ENCODE results near the gene IGF2BP3. TPM values are rescaled to one million over a fixed set of nuclear protein-coding genes. Genes with fewer than 3 reads are reported as not detected.

IGF2BP3 gene
- polyA plus RNA-seq, 10 donors, result 20.6 to 39.0 (median 32.0) TPM

GRCh38 chr7:23268746-23269145, 201.5 kb downstream of the IGF2BP3 start:
- DNase-seq, result no peak

DNA sequence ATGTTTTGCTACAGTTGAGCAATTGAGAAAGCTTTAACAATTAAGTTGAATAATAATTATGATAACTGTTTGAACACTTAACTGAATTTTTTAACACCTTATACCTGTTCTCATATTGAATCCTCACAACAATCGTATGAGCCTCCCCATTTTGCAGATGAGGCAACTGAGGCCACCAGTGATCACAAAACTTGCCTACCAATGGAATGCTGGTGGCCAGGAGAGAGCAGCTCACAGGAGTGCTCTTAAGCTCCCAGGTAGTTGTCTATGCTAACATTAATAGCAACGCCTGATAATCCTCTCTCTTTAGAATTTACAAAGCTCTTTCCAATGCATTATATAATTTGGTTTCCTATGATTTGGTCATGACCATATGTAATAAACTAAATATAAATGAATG, 202.1 kb downstream of the IGF2BP3 start:
- no peak for DNase-seq

DNA sequence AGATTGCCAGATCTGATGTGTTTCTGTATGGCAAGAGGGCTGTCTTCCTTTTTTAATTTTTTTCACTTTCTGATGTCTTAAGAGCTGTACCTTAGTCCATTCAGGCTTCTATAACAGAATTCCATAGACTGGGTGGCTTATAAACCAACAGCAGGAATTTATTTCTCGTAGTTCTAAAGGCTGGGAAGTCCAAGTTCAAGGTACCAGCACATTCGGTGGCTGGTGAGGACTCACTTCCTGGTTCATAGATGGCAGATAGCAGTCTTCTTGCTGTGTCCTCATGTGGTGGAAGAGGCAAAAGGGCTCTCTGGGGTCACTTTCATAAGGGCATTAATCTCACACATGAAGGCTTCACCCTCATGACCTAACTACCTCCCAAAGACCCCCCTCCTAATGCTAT, 202.9 kb downstream of the IGF2BP3 start:
- DNase-seq, result no peak

DNA sequence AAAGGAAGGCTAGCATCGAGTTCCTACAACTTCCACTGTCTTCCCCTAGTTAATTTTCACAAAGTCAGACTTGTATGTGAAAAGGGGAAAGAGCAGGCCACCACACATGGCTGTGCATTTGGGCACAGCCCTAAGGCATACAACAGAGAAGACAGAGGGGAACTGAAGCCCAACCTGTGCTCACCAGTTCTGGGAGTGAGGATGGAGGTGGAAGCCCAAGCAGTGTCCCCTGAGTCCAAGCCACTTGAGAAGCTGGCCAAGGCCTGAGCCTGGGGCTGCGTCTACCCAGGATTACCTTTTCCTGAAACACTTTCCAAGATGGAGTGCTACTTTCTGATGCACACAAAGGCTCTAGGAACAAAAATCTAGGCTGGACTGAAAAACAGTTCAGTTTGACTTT, 203.4 kb downstream of the IGF2BP3 start:
- DNase-seq, result no peak

DNA sequence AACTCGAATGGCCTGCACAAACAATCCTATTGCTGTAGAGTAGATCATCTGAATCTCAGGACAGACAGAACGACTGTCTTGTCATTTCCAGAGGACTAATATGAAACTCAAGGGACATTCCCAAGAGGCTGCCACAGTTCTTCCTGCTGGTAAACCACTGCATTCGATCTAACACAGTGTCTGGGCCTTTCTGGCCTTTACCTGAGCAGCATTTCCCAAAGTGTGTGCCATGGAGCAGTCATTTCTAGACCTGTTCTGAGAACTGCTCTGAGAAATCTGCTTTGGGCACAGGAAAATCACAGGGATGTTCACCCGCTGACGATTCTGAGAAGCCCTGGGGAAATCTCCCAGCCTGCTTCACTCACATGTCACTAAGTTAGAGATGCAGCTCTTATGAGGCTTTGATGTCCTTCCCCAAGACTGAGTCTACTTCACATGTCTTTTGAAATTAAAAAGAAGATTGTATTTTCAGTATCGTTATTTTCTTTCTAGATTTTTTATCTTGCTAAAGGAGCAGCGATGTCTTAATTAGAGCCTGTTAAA, 205.3 kb downstream of the IGF2BP3 start:
- DNase-seq, result no peak

DNA sequence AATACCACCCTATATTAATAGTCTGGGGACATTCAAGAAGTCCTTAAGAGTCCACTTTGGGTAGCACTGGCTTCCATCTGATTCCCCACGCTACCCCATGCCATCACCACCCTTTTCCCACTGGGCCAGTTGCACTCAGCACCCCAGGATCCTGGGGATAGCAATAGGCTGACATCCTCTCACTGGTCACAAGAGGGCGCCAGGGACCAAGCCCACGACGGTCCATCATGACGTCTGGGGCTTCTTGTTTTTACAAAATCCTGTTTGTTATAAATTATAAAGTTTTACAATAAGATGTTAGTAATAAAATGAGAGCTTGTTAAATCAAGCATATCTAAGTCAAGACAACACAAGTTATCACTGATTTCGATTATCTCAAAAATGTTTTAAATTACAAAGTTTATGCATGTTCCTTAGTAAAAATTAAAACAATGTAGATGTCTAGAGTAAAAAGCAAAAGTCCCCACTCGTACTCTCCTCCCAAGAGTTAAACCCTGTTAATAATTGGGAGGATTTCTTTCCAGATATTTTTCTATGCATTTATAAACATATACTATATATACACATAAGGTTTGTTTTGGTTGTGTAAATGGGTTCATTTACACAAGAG, 208.3 kb downstream of the IGF2BP3 start:
- DNase-seq, result peak in 2 of 3 donors; percentile 54 to 76

DNA sequence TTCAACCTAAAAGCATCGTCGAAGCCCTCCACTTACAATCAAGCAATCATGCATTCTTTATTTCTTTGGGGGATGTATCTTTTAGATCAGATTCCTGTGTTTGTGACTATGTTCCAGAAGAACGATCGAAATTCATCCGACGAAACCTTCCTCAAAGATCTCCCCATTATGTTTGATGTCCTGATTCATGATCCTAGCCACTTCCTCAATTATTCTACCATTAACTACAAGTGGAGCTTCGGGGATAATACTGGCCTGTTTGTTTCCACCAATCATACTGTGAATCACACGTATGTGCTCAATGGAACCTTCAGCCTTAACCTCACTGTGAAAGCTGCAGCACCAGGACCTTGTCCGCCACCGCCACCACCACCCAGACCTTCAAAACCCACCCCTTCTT, 209.9 kb downstream of the IGF2BP3 start:
- DNase-seq, result no peak

Other genes with a start within 250 kb of the IGF2BP3 start
- 10 to 100 TPM; 23.4 to 98.8 (median 52.1) TPM for gene GPNMB, start 223.7 kb downstream of the IGF2BP3 start, polyA plus RNA-seq (ENCODE audit: insufficient read length in 10 of 10)
- 10 to 100 TPM; 65.3 to 88.7 (median 72.4) TPM for gene MALSU1, start 171.2 kb downstream of the IGF2BP3 start, polyA plus RNA-seq (ENCODE audit: insufficient read length in 10 of 10)
- gene TRA2A, start 61.5 kb upstream of the IGF2BP3 start, polyA plus RNA-seq (ENCODE audit: insufficient read length in 10 of 10), result 100 to 1,000 TPM in 7 of 10 donors, 10 to 100 TPM in 3; 83.7 to 164 (median 112) TPM
- gene CCDC126, start 126.9 kb upstream of the IGF2BP3 start, polyA plus RNA-seq (ENCODE audit: insufficient read length in 10 of 10), result 1 to 10 TPM; 6.5 to 9.8 (median 8.0) TPM
- gene FAM221A, start 209.7 kb upstream of the IGF2BP3 start, polyA plus RNA-seq (ENCODE audit: insufficient read length in 10 of 10), result 1 to 10 TPM; 1.6 to 5.1 (median 2.7) TPM
- gene STK31, start 239.7 kb upstream of the IGF2BP3 start, polyA plus RNA-seq (ENCODE audit: insufficient read length in 10 of 10), result 1 to 10 TPM in 7 of 10 donors, under 1 TPM in 3; 0.60 to 1.9 (median 1.2) TPM

Data from muscle of back (tissue), 11 donors.